ENCODE data around the gene DLG5. TPM values are rescaled to one million over a fixed set of nuclear protein-coding genes. Genes with fewer than 3 reads are reported as not detected.

The DLG5 gene
- under 1 TPM in 1 of 6 donors, not detected in 5; 0.09 TPM for polyA plus RNA-seq (ENCODE audit: low read depth in 6 of 6)

DNA sequence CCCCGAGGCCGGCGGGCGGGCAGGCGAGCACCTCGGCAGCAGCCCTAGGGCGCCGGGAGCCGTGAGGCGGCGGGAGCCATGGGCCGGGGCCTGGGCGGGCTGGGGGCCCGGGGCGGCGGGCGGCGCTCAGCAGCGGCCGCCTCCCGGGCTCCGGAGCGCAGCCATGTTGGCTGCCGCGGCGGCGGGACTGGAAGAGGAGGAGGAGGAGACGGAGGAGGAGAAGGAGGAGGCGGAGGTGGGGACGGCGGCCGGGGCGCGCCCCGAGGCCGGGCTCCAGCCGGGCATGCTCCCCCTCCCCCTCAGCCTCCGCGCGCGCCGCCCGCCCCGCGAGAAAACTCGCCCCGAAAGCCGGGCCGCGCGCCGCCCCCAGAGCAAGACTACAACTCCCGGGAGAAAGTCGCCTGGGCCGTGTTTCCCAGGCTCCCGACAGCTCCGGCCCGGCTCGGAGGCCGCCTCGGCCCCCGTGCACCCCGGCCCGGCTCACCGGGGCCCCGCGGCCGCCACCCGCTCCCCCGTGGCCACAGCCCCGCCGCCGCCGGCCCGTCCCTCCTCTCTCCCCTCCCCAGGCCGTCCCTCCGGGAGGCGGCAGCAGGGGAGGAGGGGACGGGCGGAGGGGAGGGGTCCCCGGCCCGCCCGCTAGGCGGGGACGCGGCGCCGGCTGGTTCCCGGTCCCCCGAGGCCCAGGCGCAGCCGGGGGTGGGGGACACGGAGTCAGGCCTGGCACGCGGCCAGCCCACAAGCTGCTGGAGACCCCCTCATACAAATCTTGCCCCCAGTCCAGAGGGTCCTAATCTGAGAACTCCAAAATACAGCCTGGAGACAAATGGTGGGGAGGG is at the start of gene DLG5:
TSS of gene DLG5 (minus strand) at position 190 of the 836 bp plus-strand sequence. CDS start 235 bp downstream, outside the sequence.
- H3K36me3 Mint-ChIP-seq: peaks cover 0 to 4% of the 10 kb centered on the region in 2 donors
- H3K9me3 Mint-ChIP-seq: peaks cover 0 to 11% (median 3%) of the 10 kb centered on the region in 7 donors
- peak in 1 of 2 donors; percentile 14 for ATAC-seq (ENCODE audit: low read depth in 2 of 2)
- peaks cover 51 to 72% (median 66%) of the 10 kb centered on the region in 3 donors for H3K27me3 Mint-ChIP-seq
- no peak within 1 kb of the TSS for H3K27ac Mint-ChIP-seq
- peaks cover 4 to 15% (median 7%) of the 10 kb centered on the region in 3 donors for H3K4me1 Mint-ChIP-seq
- H3K4me3 Mint-ChIP-seq: peak within 1 kb of the TSS; percentile 51 to 90 (median 76)
- no peak for DNase-seq

GRCh38 chr10:77975086-77975666 is 48.6 kb upstream of the DLG5 start:
- no peak for ATAC-seq (ENCODE audit: low read depth in 2 of 2)
- Mint-ChIP-seq H3K4me3 (no peak overlapping the region), H3K27ac (peak overlapping the region in 1 of 6 donors; percentile 26), H3K27me3 (no peaks in the 10 kb centered on the region), H3K36me3 (peaks cover 23 to 34% of the 10 kb centered on the region in 2 donors), H3K9me3 (no peaks in the 10 kb centered on the region), H3K4me1 (peaks cover 0 to 9% (median 0%) of the 10 kb centered on the region in 3 donors)
- DNase-seq: no peak

GRCh38 chr10:77974396-77975074 is 48.0 kb upstream of the DLG5 start:
- DNase-seq (no peak), ATAC-seq (ENCODE audit: low read depth in 2 of 2) (no peak)
- Mint-ChIP-seq H3K4me1 (peaks cover 0 to 9% (median 0%) of the 10 kb centered on the region in 3 donors), H3K27ac (peak overlapping the region in 1 of 6 donors; percentile 43), H3K27me3 (no peaks in the 10 kb centered on the region), H3K4me3 (no peak overlapping the region), H3K9me3 (no peaks in the 10 kb centered on the region), H3K36me3 (peaks cover 17 to 27% of the 10 kb centered on the region in 2 donors)

DNA sequence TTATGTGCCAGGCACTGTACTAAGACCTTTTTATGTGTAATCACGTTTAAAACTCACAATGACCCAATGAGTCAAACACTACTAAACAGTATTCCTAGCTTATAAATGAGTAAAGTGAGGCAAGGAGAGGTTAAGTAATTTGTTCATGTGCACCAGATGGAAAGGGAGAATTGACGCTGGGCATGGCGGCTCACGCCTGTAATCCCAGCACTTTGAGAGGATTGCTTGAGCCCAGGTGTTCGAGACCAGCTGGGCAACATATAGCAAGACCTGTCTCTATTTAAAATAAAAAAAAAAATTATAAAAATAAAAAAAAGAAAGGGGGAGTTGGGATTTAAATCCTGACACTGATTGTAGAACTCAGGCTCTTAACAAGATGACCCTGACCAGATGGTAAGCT is 46.7 kb upstream of the DLG5 start:
- no peak overlapping the region for H3K4me3 Mint-ChIP-seq
- no peaks in the 10 kb centered on the region for H3K27me3 Mint-ChIP-seq
- peak overlapping the region in 1 of 6 donors; percentile 48 for H3K27ac Mint-ChIP-seq

GRCh38 chr10:77972148-77972547 is 45.6 kb upstream of the DLG5 start:
- Mint-ChIP-seq H3K36me3 (peaks cover 3 to 14% of the 10 kb centered on the region in 2 donors), H3K9me3 (no peaks in the 10 kb centered on the region), H3K27ac (peak overlapping the region in 3 of 6 donors; percentile 65 to 86 (median 76)), H3K4me3 (no peak overlapping the region), H3K27me3 (no peaks in the 10 kb centered on the region), H3K4me1 (peaks cover 0 to 9% (median 0%) of the 10 kb centered on the region in 3 donors)
- no peak for ATAC-seq (ENCODE audit: low read depth in 2 of 2)
- no peak for DNase-seq

More for the DNA sequence above, 46.7 kb upstream of the DLG5 start:
- DNase-seq (no peak), ATAC-seq (ENCODE audit: low read depth in 2 of 2) (no peak)
- Mint-ChIP-seq H3K9me3 (no peaks in the 10 kb centered on the region), H3K36me3 (peaks cover 13 to 22% of the 10 kb centered on the region in 2 donors), H3K4me1 (peaks cover 0 to 9% (median 0%) of the 10 kb centered on the region in 3 donors)

GRCh38 chr10:77971804-77972144 is 45.2 kb upstream of the DLG5 start:
- peaks cover 0 to 3% (median 0%) of the 10 kb centered on the region in 3 donors for H3K27me3 Mint-ChIP-seq
- H3K27ac Mint-ChIP-seq: peak overlapping the region in 2 of 6 donors; percentile 15 to 64
- no peaks in the 10 kb centered on the region for H3K9me3 Mint-ChIP-seq
- no peak for ATAC-seq (ENCODE audit: low read depth in 2 of 2)
- peaks cover 0 to 9% (median 0%) of the 10 kb centered on the region in 3 donors for H3K4me1 Mint-ChIP-seq
- peaks cover 0 to 11% of the 10 kb centered on the region in 2 donors for H3K36me3 Mint-ChIP-seq
- peak overlapping the region in 1 of 8 donors; percentile 35 for H3K4me3 Mint-ChIP-seq
- DNase-seq: no peak

DNA sequence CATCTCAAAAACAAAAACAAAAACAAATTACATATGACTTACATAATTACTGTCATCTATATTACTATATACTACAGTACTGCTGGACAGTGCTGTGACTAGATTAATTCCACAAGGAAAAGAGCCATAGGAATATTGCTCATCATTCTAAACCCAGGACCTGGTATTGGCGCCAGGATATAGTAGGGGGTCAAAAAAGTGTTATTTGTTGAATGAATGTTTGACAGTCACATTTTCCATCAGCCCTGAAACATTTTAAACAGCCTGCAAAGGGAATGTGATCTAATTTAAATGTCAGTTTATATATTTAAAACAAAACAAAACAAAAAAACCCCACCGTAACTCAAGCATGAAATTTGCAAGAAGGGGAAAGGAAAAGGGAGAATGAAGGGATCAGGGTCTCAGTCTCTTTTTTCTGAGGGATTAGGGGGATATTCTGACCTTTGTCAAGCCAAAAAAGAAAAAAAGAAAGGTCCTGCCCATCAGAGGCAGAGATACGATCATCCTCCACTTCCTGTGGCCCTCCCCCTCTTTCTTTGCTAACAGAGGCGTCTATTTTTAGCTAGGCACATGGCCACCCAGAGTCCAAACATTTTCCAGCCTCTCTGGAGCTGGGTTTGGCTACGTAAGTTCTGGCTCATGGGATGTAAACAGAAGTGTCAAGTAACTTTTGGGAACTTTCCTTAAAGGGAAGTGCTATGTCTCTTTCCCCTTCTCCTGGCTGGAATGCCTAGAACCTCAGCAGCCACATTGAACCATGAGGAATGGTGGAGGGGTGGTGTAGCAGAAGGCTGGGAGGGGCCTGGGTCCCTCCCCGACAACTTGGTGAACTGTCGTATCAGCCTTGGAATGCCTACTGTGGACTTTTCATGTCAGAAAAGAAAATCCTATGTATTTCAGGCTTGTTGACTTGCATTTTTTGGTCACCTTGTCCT is 44.6 kb upstream of the DLG5 start:
- peaks cover 0 to 5% of the 10 kb centered on the region in 2 donors for H3K36me3 Mint-ChIP-seq
- ATAC-seq (ENCODE audit: low read depth in 2 of 2) (no peak), DNase-seq (no peak)
- H3K4me3 Mint-ChIP-seq: peak overlapping the region in 1 of 8 donors; percentile 35
- peak overlapping the region in 3 of 6 donors; percentile 47 to 64 (median 57) for H3K27ac Mint-ChIP-seq
- H3K9me3 Mint-ChIP-seq: peaks cover 0 to 3% (median 0%) of the 10 kb centered on the region in 7 donors
- H3K27me3 Mint-ChIP-seq: peaks cover 0 to 8% (median 0%) of the 10 kb centered on the region in 3 donors
- peaks cover 0 to 9% (median 0%) of the 10 kb centered on the region in 3 donors for H3K4me1 Mint-ChIP-seq

DNA sequence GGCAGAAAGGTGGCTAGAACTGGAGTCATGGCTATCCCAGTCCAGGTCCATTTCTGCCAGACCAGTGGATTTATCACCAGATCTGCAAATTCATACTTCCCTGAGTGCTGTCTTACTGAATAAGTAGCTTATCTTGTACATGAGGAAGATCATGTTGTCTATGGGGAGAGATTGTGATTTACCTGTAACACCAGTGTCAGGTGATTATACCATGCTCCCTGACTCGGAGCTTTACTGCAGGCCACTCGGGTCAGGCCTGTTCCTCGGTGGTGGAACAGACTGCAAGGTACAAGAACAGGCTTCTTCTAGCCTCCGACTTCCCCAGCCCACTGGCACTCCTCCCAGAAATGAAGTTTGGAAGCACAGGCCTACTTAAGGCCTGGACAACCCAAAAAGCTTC is 42.6 kb upstream of the DLG5 start:
- Mint-ChIP-seq H3K27ac (no peak overlapping the region), H3K4me1 (peaks cover 0 to 9% (median 0%) of the 10 kb centered on the region in 3 donors), H3K27me3 (peaks cover 0 to 12% (median 7%) of the 10 kb centered on the region in 3 donors), H3K4me3 (no peak overlapping the region), H3K36me3 (no peaks in the 10 kb centered on the region), H3K9me3 (peaks cover 0 to 9% (median 4%) of the 10 kb centered on the region in 7 donors)
- no peak for ATAC-seq (ENCODE audit: low read depth in 2 of 2)
- DNase-seq: no peak

DNA sequence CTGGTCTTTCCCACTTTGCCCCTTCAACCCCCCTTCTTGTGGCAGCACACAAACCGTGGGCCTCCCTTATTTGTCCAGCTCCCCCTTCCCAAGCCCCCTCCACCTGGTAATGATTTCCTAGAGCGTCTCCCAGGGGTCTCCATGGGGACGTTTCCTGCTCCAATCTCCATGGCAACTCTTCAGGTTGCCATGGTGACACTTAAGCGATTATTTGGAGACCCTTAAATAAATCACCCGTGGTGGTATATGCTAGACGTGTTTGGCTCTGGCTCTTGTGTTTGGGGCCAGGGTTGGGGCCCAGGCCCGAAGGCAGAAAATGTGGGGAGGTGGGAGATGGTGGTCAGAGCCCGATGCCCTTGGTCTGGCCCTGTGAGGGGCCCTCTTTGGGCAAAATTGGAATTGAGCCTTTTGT is 41.1 kb upstream of the DLG5 start:
- H3K27ac Mint-ChIP-seq: no peak overlapping the region
- H3K4me3 Mint-ChIP-seq: no peak overlapping the region
- H3K36me3 Mint-ChIP-seq: no peaks in the 10 kb centered on the region
- ATAC-seq (ENCODE audit: low read depth in 2 of 2) (no peak), DNase-seq (no peak)
- peaks cover 0 to 9% (median 0%) of the 10 kb centered on the region in 3 donors for H3K4me1 Mint-ChIP-seq
- H3K27me3 Mint-ChIP-seq: peaks cover 0 to 12% (median 7%) of the 10 kb centered on the region in 3 donors
- peaks cover 0 to 17% (median 6%) of the 10 kb centered on the region in 7 donors for H3K9me3 Mint-ChIP-seq

DNA sequence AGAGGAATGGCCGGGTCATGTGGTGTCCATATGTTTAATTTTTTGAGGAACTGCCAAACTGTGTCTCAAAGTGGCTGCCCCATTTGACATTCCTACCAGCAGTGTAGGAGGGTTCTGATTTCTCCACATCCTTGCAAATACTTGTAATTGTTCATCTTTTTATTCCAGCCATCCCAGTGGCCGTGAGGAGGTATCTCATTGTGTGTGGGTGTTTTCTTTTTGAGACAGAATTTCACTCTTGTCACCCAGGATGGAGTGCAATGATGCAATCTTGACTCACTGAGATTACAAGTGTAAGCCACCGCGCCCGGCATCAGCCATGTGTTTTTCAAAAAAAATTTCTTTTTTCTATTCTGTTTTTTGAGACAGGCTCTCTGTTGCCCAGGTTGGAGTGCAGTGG is 38.7 kb upstream of the DLG5 start:
- peaks cover 0 to 5% of the 10 kb centered on the region in 2 donors for H3K36me3 Mint-ChIP-seq
- H3K4me3 Mint-ChIP-seq: no peak overlapping the region
- no peak for ATAC-seq (ENCODE audit: low read depth in 2 of 2)
- peaks cover 0 to 17% (median 6%) of the 10 kb centered on the region in 7 donors for H3K9me3 Mint-ChIP-seq
- DNase-seq: no peak
- H3K4me1 Mint-ChIP-seq: no peaks in the 10 kb centered on the region
- peaks cover 0 to 12% (median 11%) of the 10 kb centered on the region in 3 donors for H3K27me3 Mint-ChIP-seq
- H3K27ac Mint-ChIP-seq: no peak overlapping the region

- Mint-ChIP-seq H3K27me3 (peaks cover 0 to 12% (median 11%) of the 10 kb centered on the region in 3 donors), H3K4me3 (no peak overlapping the region), H3K4me1 (no peaks in the 10 kb centered on the region), H3K27ac (no peak overlapping the region), H3K36me3 (peaks cover 0 to 5% of the 10 kb centered on the region in 2 donors), H3K9me3 (peaks cover 0 to 17% (median 6%) of the 10 kb centered on the region in 7 donors)
- ATAC-seq (ENCODE audit: low read depth in 2 of 2): no peak
- no peak for DNase-seq
Observed at GRCh38 chr10:77964811-77965210, 38.3 kb upstream of the DLG5 start.

DNA sequence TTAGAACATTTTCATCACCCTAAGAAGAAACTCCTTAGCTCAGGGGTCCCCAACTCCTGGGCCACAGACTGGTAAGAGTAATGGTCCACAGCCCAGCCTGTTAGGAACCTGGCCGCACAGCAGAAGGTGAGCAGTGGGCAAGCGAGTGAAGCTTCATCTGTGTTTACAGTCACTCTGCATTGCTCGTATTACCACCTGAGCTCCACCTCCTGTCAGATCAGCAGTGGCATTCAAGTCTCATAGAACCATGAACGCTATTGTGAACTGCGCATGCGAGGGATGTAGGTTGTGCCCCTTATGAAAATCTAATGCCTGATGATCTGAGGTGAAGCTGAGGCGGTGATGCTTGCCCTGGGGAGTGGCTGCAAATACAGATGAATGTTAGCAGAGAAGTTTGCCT is 37.3 kb upstream of the DLG5 start:
- no peak overlapping the region for H3K4me3 Mint-ChIP-seq
- no peak overlapping the region for H3K27ac Mint-ChIP-seq
- H3K27me3 Mint-ChIP-seq: peaks cover 0 to 19% (median 11%) of the 10 kb centered on the region in 3 donors
- ATAC-seq (ENCODE audit: low read depth in 2 of 2) (no peak), DNase-seq (no peak)
- no peaks in the 10 kb centered on the region for H3K4me1 Mint-ChIP-seq
- H3K36me3 Mint-ChIP-seq: peaks cover 0 to 5% of the 10 kb centered on the region in 2 donors
- peaks cover 0 to 17% (median 8%) of the 10 kb centered on the region in 7 donors for H3K9me3 Mint-ChIP-seq
